ENCODE measurements around the gene COPS6. TPM values are rescaled to one million over a fixed set of nuclear protein-coding genes. Genes with fewer than 3 reads are reported as not detected.

The COPS6 gene
- total RNA-seq, 2 donors from 2014 or later: 15.8 to 16.1 TPM

GRCh38 chr7:100080907-100081534 is 7.7 kb upstream of the COPS6 start:
- TF ChIP-seq POLR2A (IDR thresholded peaks at IDR 0.05) (no peak), CTCF (IDR thresholded peaks at IDR 0.05) (no peak)
- peak overlapping the region; percentile 55 to 92 (median 77) for H3K27ac ChIP-seq
- WGBS, 2 donors: 0 to 1% methylated on average over 24 to 34 of the region's 34 CpGs
- intact Hi-C loops (cut with DNase I): no loop called here
- H3K9me3 ChIP-seq: no peaks in the 10 kb centered on the region
- peaks cover 0 to 8% of the 10 kb centered on the region in 2 donors for H3K36me3 ChIP-seq (replicated peaks in 1 of 2; ENCODE audit: insufficient read depth in 1 of 2, low read depth in 2 of 2)
- ATAC-seq (no peak), DNase-seq (no peak)
- peak overlapping the region; percentile 68 to 88 for H3K4me3 ChIP-seq
- no peaks in the 10 kb centered on the region for H3K27me3 ChIP-seq
- H3K4me1 ChIP-seq: peaks cover 37% of the 10 kb centered on the region

GRCh38 chr7:100081535-100082102 is 7.2 kb upstream of the COPS6 start, which contains the start of gene ZNF3:
Gene ZNF3, minus strand, starts transcription at chr7:100081723. Its CDS starts 4,366 bp downstream, at chr7:100077357.
- no peaks in the 10 kb centered on the region for H3K27me3 ChIP-seq
- intact Hi-C loops (cut with DNase I): no loop called here
- peaks cover 0 to 6% of the 10 kb centered on the region in 2 donors for H3K36me3 ChIP-seq (replicated peaks in 1 of 2; ENCODE audit: insufficient read depth in 1 of 2, low read depth in 2 of 2)
- H3K9me3 ChIP-seq: no peaks in the 10 kb centered on the region
- peaks cover 37% of the 10 kb centered on the region for H3K4me1 ChIP-seq
- 0 to 1% methylated on average over 12 to 48 of the region's 55 CpGs for WGBS, 2 donors
- peak; percentile 61 to 89 (median 87) for TF ChIP-seq POLR2A (IDR thresholded peaks at IDR 0.05)
- TF ChIP-seq CTCF (IDR thresholded peaks at IDR 0.05): peak; percentile 94 to 99 (median 96)
- H3K4me3 ChIP-seq: peak within 1 kb of the TSS; percentile 68 to 88
- peak; percentile 96 for ATAC-seq
- peak; percentile 98 to 99 (median 98) for DNase-seq
- peak within 1 kb of the TSS; percentile 65 to 92 (median 85) for H3K27ac ChIP-seq

- peaks cover 39% of the 10 kb centered on the region for H3K4me1 ChIP-seq
- H3K9me3 ChIP-seq: no peaks in the 10 kb centered on the region
- DNase-seq (no peak), ATAC-seq (no peak)
- H3K27ac ChIP-seq: peak overlapping the region; percentile 12 to 92 (median 85)
- no peaks in the 10 kb centered on the region for H3K27me3 ChIP-seq
- H3K36me3 ChIP-seq (replicated peaks in 1 of 2; ENCODE audit: insufficient read depth in 1 of 2, low read depth in 2 of 2): no peaks in the 10 kb centered on the region
- no peak overlapping the region for H3K4me3 ChIP-seq
- intact Hi-C loops (cut with DNase I): no loop called here
- WGBS, 2 donors: 63 to 66% methylated on average over 4 of the region's 4 CpGs
- TF ChIP-seq POLR2A (IDR thresholded peaks at IDR 0.05): no peak
- no peak for TF ChIP-seq CTCF (IDR thresholded peaks at IDR 0.05)
Measured at GRCh38 chr7:100082978-100083377, 5.8 kb upstream of the COPS6 start.

- Histone ChIP-seq H3K9me3 (no peaks in the 10 kb centered on the region), H3K4me3 (no peak overlapping the region), H3K4me1 (peaks cover 36% of the 10 kb centered on the region), H3K27ac (no peak overlapping the region), H3K36me3 (replicated peaks in 1 of 2; ENCODE audit: insufficient read depth in 1 of 2, low read depth in 2 of 2) (no peaks in the 10 kb centered on the region), H3K27me3 (no peaks in the 10 kb centered on the region)
- DNase-seq (no peak), ATAC-seq (no peak)
- intact Hi-C loops (cut with DNase I): no loop called here
- 55 to 64% methylated on average over 3 of the region's 3 CpGs for whole genome bisulfite sequencing, 2 donors
- no peak for TF ChIP-seq POLR2A (IDR thresholded peaks at IDR 0.05)
- no peak for TF ChIP-seq CTCF (IDR thresholded peaks at IDR 0.05)
Measured at GRCh38 chr7:100085515-100085914, 3.3 kb upstream of the COPS6 start.
